ENCODE data around the gene IGFBP1. TPM values are rescaled to one million over a fixed set of nuclear protein-coding genes. Genes with fewer than 3 reads are reported as not detected.

Gene IGFBP1
- total and polyA plus RNA-seq, 2 of the 13 experiments (the other 11 are each of a cell fraction or from before 2014, with no cell fraction given) = 5.4 to 885 TPM

GRCh38 chr7:45888185-45888992 is at the start of gene IGFBP1 (continued):
- TF ChIP-seq, protein P1, sequence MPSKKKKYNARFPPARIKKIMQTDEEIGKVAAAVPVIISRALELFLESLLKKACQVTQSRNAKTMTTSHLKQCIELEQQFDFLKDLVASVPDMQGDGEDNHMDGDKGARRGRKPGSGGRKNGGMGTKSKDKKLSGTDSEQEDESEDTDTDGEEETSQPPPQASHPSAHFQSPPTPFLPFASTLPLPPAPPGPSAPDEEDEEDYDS (CRISPR knock-in tag; IDR thresholded peaks at IDR 0.05) = peak; percentile 98
- TF ChIP-seq FOSL1 (CRISPR knock-in tag; IDR thresholded peaks at IDR 0.05; ENCODE audit: borderline replicate concordance) (no peak), ZC3H4 (CRISPR knock-in tag; IDR thresholded peaks at IDR 0.05; ENCODE audit: borderline replicate concordance) (no peak), TEAD3 (CRISPR knock-in tag; optimal IDR thresholded peaks at IDR 0.05; ENCODE audit: borderline replicate concordance) (peak; percentile 3), ZNF558 (CRISPR knock-in tag; IDR thresholded peaks at IDR 0.05; ENCODE audit: borderline replicate concordance) (peak; percentile 91; the same call in 1 of the 2 replicates), ELF4 (CRISPR knock-in tag; IDR thresholded peaks at IDR 0.05; ENCODE audit: borderline replicate concordance) (no peak), ZSCAN22 (CRISPR knock-in tag; IDR thresholded peaks at IDR 0.05) (no peak), ZNF496 (CRISPR knock-in tag; IDR thresholded peaks at IDR 0.05; ENCODE audit: insufficient replicate concordance) (no peak), ZNF280D (CRISPR knock-in tag; IDR thresholded peaks at IDR 0.05) (peak; percentile 84), KDM4B (CRISPR knock-in tag; IDR thresholded peaks at IDR 0.05) (peak; percentile 31; the same call in 1 of the 2 replicates), PRPF4 (IDR thresholded peaks at IDR 0.05; ENCODE audit: low read depth, low read length, poor library complexity, severe bottlenecking) (no peak), ARID5B (CRISPR knock-in tag; IDR thresholded peaks at IDR 0.05) (peak; percentile 74), EHMT2 (IDR thresholded peaks at IDR 0.05; ENCODE audit: borderline replicate concordance, low read depth, low read length) (no peak), NCOA1 (CRISPR knock-in tag; IDR thresholded peaks at IDR 0.05) (no peak; the same call in 1 of the 2 replicates), POLR2G (IDR thresholded peaks at IDR 0.05; ENCODE audit: low read depth, low read length) (peak; percentile 91), ZNF713 (CRISPR knock-in tag; IDR thresholded peaks at IDR 0.05) (0 out of 2 replicates have a peak, but pooled peaks have one; percentile 57), NFYC (CRISPR knock-in tag; IDR thresholded peaks at IDR 0.05) (no peak), ZNF75D (CRISPR knock-in tag; IDR thresholded peaks at IDR 0.05; ENCODE audit: borderline replicate concordance) (no peak), SMAD3 (CRISPR knock-in tag; IDR thresholded peaks at IDR 0.05) (peak; percentile 96), U2AF1 (optimal IDR thresholded peaks at IDR 0.05; ENCODE audit: low read depth, low read length) (no peak), TRIM24 (CRISPR knock-in tag; IDR thresholded peaks at IDR 0.05) (0 out of 2 replicates have a peak, but pooled peaks have one; percentile 34)

Measured in HepG2 (cell line).